HepG2 (cell line): ENCODE results near the gene TMEM11. TPM values are rescaled to one million over a fixed set of nuclear protein-coding genes. Genes with fewer than 3 reads are reported as not detected.

Experiments
- GATA4 ChIP-seq: sonication (generic); IDR thresholded peaks from 2 replicates; pipeline ENCODE4 v1.6.1; 2016; ENCODE audit warnings: antibody characterized with exemption, low read depth, borderline replicate concordance
- HNRNPK ChIP-seq: fragments of 200-400 bp; formaldehyde crosslinking; IDR thresholded peaks from 2 replicates; pipeline ENCODE4 v1.6.1; 2018; ENCODE audit warnings: low read length, low read depth, moderate library complexity, mild to moderate bottlenecking; ENCODE audit not compliant: poor library complexity, severe bottlenecking
- PCBP1 ChIP-seq: fragments of 200-400 bp; formaldehyde crosslinking; IDR thresholded peaks from 2 replicates; pipeline ENCODE4 v1.6.1; 2017; ENCODE audit warnings: mild to moderate bottlenecking, low read depth, low read length, borderline replicate concordance
- SOX6 ChIP-seq, 2 experiments: fragments of 450-650 bp in 1 of 2; sonication (generic) in 1 of 2; formaldehyde crosslinking in 1 of 2; IDR thresholded peaks; 2 replicates each; pipeline versions ENCODE4 v1.4.0 to v1.6.1; 2017 to 2020; ENCODE audit warnings: antibody characterized with exemption in 1 of 2, mild to moderate bottlenecking in 1 of 2, missing genetic modification reagents in 1 of 2
- ZNF878 ChIP-seq: sonication (generic); formaldehyde crosslinking; IDR thresholded peaks from 2 replicates; pipeline ENCODE4 v1.8.1; 2023; ENCODE audit warnings: mild to moderate bottlenecking, missing genetic modification reagents, moderate library complexity
- polyA plus RNA-seq, 8 experiments: library from polyadenylated mRNA; depleted of rRNA in 3 of 8; stranded (reverse) in 7 of 8; unstranded in 1 of 8; fragments of >200 nt; fragmentation: Illumina TruSeq in 4 of 8; extraction: Trizol in 4 of 8; gene quantifications; 2 replicates each; pipeline versions ENCODE4 v1.2.1 to v1.2.3, GENCODE V29; 2011 to 2016; ENCODE audit warnings: low read depth in 4 of 8, missing spikeins in 1 of 8, mixed read lengths in 1 of 8; ENCODE audit not compliant: insufficient read depth in 1 of 8
- total RNA-seq, 5 experiments: library from RNA; depleted of rRNA; stranded (reverse); fragments of >200 nt; fragmentation: Illumina TruSeq; extraction: Trizol; gene quantifications; 2 replicates each; pipeline ENCODE4 v1.2.3, GENCODE V29; 2016; ENCODE audit warnings: low read depth in 1 of 5
- TF ChIP-seq, protein P1 (sequence below): sonication (generic); formaldehyde crosslinking; IDR thresholded peaks from 2 replicates; pipeline ENCODE4 v1.5.1; 2020; ENCODE audit warnings: mild to moderate bottlenecking, missing genetic modification reagents, moderate library complexity

The TMEM11 gene
- total and polyA plus RNA-seq, 2 of the 13 experiments (the other 11 are each of a cell fraction or from before 2014, with no cell fraction given) = 18.7 to 35.0 TPM

DNA sequence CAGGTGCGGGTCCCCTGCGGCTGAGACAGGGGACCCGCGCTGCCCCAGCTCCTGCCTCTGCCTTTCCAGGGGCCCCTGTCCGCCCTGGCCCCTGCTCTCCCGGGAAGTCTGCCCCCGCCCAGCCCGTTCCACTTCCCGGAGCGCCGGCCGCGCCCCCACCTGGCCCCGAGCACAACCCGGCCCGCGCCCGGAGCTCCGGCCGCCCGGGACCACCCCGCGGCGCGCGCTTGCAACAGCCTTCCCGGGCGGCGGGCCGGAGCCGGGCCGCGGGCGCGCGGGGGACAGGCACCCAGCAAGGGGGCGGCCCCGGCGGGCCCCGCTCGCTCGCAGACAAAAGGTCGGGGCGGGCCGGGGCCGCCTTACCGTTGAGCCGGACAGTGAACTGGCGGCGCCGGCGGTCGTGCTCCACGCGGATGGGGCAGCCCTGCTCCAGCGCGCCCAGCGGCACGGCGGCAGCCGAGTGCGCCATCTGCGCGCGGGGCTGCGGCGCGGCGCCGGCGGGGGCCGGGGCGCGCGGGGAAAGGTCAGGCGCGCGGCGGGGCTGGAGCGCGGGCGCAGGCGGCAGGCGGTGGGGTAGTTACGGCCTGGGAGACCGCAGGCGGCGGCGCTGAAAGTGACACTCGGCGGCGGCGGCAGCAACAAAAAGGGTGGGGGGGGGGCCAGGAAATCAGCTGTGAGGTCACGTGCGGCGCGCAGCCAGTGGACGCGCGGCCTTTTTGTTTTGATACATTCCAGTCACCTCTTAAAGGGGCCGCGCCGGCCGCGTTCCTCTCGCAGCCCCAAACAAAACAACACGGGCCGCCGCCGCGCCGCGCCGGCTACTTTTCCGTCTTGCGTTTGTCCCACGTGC is 39.1 kb upstream of the TMEM11 start, which contains the start of gene NATD1 (continued):
- TF ChIP-seq, protein P1, sequence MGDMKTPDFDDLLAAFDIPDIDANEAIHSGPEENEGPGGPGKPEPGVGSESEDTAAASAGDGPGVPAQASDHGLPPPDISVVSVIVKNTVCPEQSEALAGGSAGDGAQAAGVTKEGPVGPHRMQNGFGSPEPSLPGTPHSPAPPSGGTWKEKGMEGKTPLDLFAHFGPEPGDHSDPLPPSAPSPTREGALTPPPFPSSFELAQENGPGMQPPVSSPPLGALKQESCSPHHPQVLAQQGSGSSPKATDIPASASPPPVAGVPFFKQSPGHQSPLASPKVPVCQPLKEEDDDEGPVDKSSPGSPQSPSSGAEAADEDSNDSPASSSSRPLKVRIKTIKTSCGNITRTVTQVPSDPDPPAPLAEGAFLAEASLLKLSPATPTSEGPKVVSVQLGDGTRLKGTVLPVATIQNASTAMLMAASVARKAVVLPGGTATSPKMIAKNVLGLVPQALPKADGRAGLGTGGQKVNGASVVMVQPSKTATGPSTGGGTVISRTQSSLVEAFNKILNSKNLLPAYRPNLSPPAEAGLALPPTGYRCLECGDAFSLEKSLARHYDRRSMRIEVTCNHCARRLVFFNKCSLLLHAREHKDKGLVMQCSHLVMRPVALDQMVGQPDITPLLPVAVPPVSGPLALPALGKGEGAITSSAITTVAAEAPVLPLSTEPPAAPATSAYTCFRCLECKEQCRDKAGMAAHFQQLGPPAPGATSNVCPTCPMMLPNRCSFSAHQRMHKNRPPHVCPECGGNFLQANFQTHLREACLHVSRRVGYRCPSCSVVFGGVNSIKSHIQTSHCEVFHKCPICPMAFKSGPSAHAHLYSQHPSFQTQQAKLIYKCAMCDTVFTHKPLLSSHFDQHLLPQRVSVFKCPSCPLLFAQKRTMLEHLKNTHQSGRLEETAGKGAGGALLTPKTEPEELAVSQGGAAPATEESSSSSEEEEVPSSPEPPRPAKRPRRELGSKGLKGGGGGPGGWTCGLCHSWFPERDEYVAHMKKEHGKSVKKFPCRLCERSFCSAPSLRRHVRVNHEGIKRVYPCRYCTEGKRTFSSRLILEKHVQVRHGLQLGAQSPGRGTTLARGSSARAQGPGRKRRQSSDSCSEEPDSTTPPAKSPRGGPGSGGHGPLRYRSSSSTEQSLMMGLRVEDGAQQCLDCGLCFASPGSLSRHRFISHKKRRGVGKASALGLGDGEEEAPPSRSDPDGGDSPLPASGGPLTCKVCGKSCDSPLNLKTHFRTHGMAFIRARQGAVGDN (CRISPR knock-in tag) = peak; percentile 33; the same call in 1 of the 2 replicates
- TF ChIP-seq SOX6 (IDR thresholded peaks at IDR 0.05) (no peak), SOX6 (CRISPR knock-in tag; IDR thresholded peaks at IDR 0.05) (peak; percentile 15; the same call in 1 of the 2 replicates), GATA4 (no peak), ZNF878 (CRISPR knock-in tag) (no peak), HNRNPK (peak; percentile 93), PCBP1 (peak; percentile 88; the same call in 1 of the 2 replicates)
